ENCODE data around the gene AGPAT2. TPM values are rescaled to one million over a fixed set of nuclear protein-coding genes. Genes with fewer than 3 reads are reported as not detected.

Gene AGPAT2
- polyA plus RNA-seq, 2 donors: 90.7 to 100 TPM

GRCh38 chr9:136685216-136685615 is 2.0 kb downstream of the AGPAT2 start:
- Histone ChIP-seq H3K27me3 (ENCODE audit: control insufficient read depth in 1 of 2, insufficient read depth in 2 of 2, low read length in 2 of 2) (no peaks in the 10 kb centered on the region), H3K4me1 (ENCODE audit: control insufficient read depth in 2 of 2, insufficient read depth in 2 of 2, low read length in 1 of 2) (peaks cover 11 to 25% of the 10 kb centered on the region in 2 donors), H3K27ac (ENCODE audit: low read depth in 2 of 2, low read length in 1 of 2) (no peak overlapping the region), H3K36me3 (ENCODE audit: control insufficient read depth in 2 of 2, insufficient read depth in 2 of 2, low read length in 1 of 2) (peaks cover 0 to 6% of the 10 kb centered on the region in 2 donors), H3K9me3 (ENCODE audit: control insufficient read depth in 2 of 2, insufficient read depth in 1 of 2, low read depth in 1 of 2, low read length in 1 of 2) (no peaks in the 10 kb centered on the region), H3K4me3 (ENCODE audit: low read depth in 1 of 2, low read length in 2 of 2) (no peak overlapping the region)
- 72 to 86% methylated on average over 7 of the region's 7 CpGs for WGBS, 2 donors

- no peaks in the 10 kb centered on the region for H3K27me3 ChIP-seq (ENCODE audit: control insufficient read depth in 1 of 2, insufficient read depth in 2 of 2, low read length in 2 of 2)
- H3K36me3 ChIP-seq (ENCODE audit: control insufficient read depth in 2 of 2, insufficient read depth in 2 of 2, low read length in 1 of 2): peaks cover 0 to 6% of the 10 kb centered on the region in 2 donors
- H3K27ac ChIP-seq (ENCODE audit: low read depth in 2 of 2, low read length in 1 of 2): no peak overlapping the region
- H3K9me3 ChIP-seq (ENCODE audit: control insufficient read depth in 2 of 2, insufficient read depth in 1 of 2, low read depth in 1 of 2, low read length in 1 of 2): no peaks in the 10 kb centered on the region
- WGBS, 2 donors: 85 to 91% methylated on average over 15 of the region's 15 CpGs
- no peak overlapping the region for H3K4me3 ChIP-seq (ENCODE audit: low read depth in 1 of 2, low read length in 2 of 2)
- peaks cover 11 to 22% of the 10 kb centered on the region in 2 donors for H3K4me1 ChIP-seq (ENCODE audit: control insufficient read depth in 2 of 2, insufficient read depth in 2 of 2, low read length in 1 of 2)
Observed at GRCh38 chr9:136684799-136685198, 2.5 kb downstream of the AGPAT2 start.

GRCh38 chr9:136684339-136684738 is 2.9 kb downstream of the AGPAT2 start:
- Histone ChIP-seq H3K9me3 (ENCODE audit: control insufficient read depth in 2 of 2, insufficient read depth in 1 of 2, low read depth in 1 of 2, low read length in 1 of 2) (no peaks in the 10 kb centered on the region), H3K27me3 (ENCODE audit: control insufficient read depth in 1 of 2, insufficient read depth in 2 of 2, low read length in 2 of 2) (no peaks in the 10 kb centered on the region), H3K27ac (ENCODE audit: low read depth in 2 of 2, low read length in 1 of 2) (no peak overlapping the region), H3K36me3 (ENCODE audit: control insufficient read depth in 2 of 2, insufficient read depth in 2 of 2, low read length in 1 of 2) (peaks cover 0 to 6% of the 10 kb centered on the region in 2 donors), H3K4me1 (ENCODE audit: control insufficient read depth in 2 of 2, insufficient read depth in 2 of 2, low read length in 1 of 2) (peaks cover 11 to 21% of the 10 kb centered on the region in 2 donors), H3K4me3 (ENCODE audit: low read depth in 1 of 2, low read length in 2 of 2) (no peak overlapping the region)
- 84 to 89% methylated on average over 15 of the region's 15 CpGs for WGBS, 2 donors

- H3K4me1 ChIP-seq (ENCODE audit: control insufficient read depth in 2 of 2, insufficient read depth in 2 of 2, low read length in 1 of 2): peaks cover 13 to 20% of the 10 kb centered on the region in 2 donors
- H3K36me3 ChIP-seq (ENCODE audit: control insufficient read depth in 2 of 2, insufficient read depth in 2 of 2, low read length in 1 of 2): peaks cover 0 to 6% of the 10 kb centered on the region in 2 donors
- 90 to 93% methylated on average over 14 of the region's 14 CpGs for WGBS, 2 donors
- no peak overlapping the region for H3K4me3 ChIP-seq (ENCODE audit: low read depth in 1 of 2, low read length in 2 of 2)
- no peaks in the 10 kb centered on the region for H3K9me3 ChIP-seq (ENCODE audit: control insufficient read depth in 2 of 2, insufficient read depth in 1 of 2, low read depth in 1 of 2, low read length in 1 of 2)
- H3K27me3 ChIP-seq (ENCODE audit: control insufficient read depth in 1 of 2, insufficient read depth in 2 of 2, low read length in 2 of 2): no peaks in the 10 kb centered on the region
- H3K27ac ChIP-seq (ENCODE audit: low read depth in 2 of 2, low read length in 1 of 2): no peak overlapping the region
Observed at GRCh38 chr9:136683755-136684154, 3.5 kb downstream of the AGPAT2 start.

GRCh38 chr9:136683173-136683745 is 4.0 kb downstream of the AGPAT2 start:
- H3K36me3 ChIP-seq (ENCODE audit: control insufficient read depth in 2 of 2, insufficient read depth in 2 of 2, low read length in 1 of 2): peaks cover 0 to 6% of the 10 kb centered on the region in 2 donors

GRCh38 chr9:136682710-136683109 is 4.5 kb downstream of the AGPAT2 start:
- peaks cover 0 to 6% of the 10 kb centered on the region in 2 donors for H3K36me3 ChIP-seq (ENCODE audit: control insufficient read depth in 2 of 2, insufficient read depth in 2 of 2, low read length in 1 of 2)
- no peaks in the 10 kb centered on the region for H3K27me3 ChIP-seq (ENCODE audit: control insufficient read depth in 1 of 2, insufficient read depth in 2 of 2, low read length in 2 of 2)
- no peak overlapping the region for H3K4me3 ChIP-seq (ENCODE audit: low read depth in 1 of 2, low read length in 2 of 2)
- no peak overlapping the region for H3K27ac ChIP-seq (ENCODE audit: low read depth in 2 of 2, low read length in 1 of 2)
- H3K9me3 ChIP-seq (ENCODE audit: control insufficient read depth in 2 of 2, insufficient read depth in 1 of 2, low read depth in 1 of 2, low read length in 1 of 2): no peaks in the 10 kb centered on the region
- 85 to 89% methylated on average over 9 to 10 of the region's 10 CpGs for WGBS, 2 donors
- H3K4me1 ChIP-seq (ENCODE audit: control insufficient read depth in 2 of 2, insufficient read depth in 2 of 2, low read length in 1 of 2): peaks cover 11 to 14% of the 10 kb centered on the region in 2 donors

More at GRCh38 chr9:136683173-136683745, 4.0 kb downstream of the AGPAT2 start:
- Histone ChIP-seq H3K27me3 (ENCODE audit: control insufficient read depth in 1 of 2, insufficient read depth in 2 of 2, low read length in 2 of 2) (no peaks in the 10 kb centered on the region), H3K27ac (ENCODE audit: low read depth in 2 of 2, low read length in 1 of 2) (no peak overlapping the region), H3K9me3 (ENCODE audit: control insufficient read depth in 2 of 2, insufficient read depth in 1 of 2, low read depth in 1 of 2, low read length in 1 of 2) (no peaks in the 10 kb centered on the region), H3K4me3 (ENCODE audit: low read depth in 1 of 2, low read length in 2 of 2) (no peak overlapping the region), H3K4me1 (ENCODE audit: control insufficient read depth in 2 of 2, insufficient read depth in 2 of 2, low read length in 1 of 2) (peaks cover 13 to 17% of the 10 kb centered on the region in 2 donors)
- 87 to 92% methylated on average over 16 of the region's 16 CpGs for WGBS, 2 donors

- H3K27ac ChIP-seq (ENCODE audit: low read depth in 2 of 2, low read length in 1 of 2): no peak overlapping the region
- WGBS, 2 donors: 88 to 90% methylated on average over 19 to 20 of the region's 20 CpGs
Observed at GRCh38 chr9:136681945-136682699, 5.1 kb downstream of the AGPAT2 start.

GRCh38 chr9:136681029-136681428 is 6.2 kb downstream of the AGPAT2 start:
- Histone ChIP-seq H3K36me3 (ENCODE audit: control insufficient read depth in 2 of 2, insufficient read depth in 2 of 2, low read length in 1 of 2) (peaks cover 0 to 15% of the 10 kb centered on the region in 2 donors), H3K4me1 (ENCODE audit: control insufficient read depth in 2 of 2, insufficient read depth in 2 of 2, low read length in 1 of 2) (peaks cover 8 to 9% of the 10 kb centered on the region in 2 donors)
- WGBS, 2 donors: 92 to 95% methylated on average over 17 of the region's 17 CpGs

More at GRCh38 chr9:136681945-136682699, 5.1 kb downstream of the AGPAT2 start:
- Histone ChIP-seq H3K4me3 (ENCODE audit: low read depth in 1 of 2, low read length in 2 of 2) (no peak overlapping the region), H3K36me3 (ENCODE audit: control insufficient read depth in 2 of 2, insufficient read depth in 2 of 2, low read length in 1 of 2) (peaks cover 0 to 6% of the 10 kb centered on the region in 2 donors), H3K4me1 (ENCODE audit: control insufficient read depth in 2 of 2, insufficient read depth in 2 of 2, low read length in 1 of 2) (peaks cover 11 to 13% of the 10 kb centered on the region in 2 donors), H3K9me3 (ENCODE audit: control insufficient read depth in 2 of 2, insufficient read depth in 1 of 2, low read depth in 1 of 2, low read length in 1 of 2) (no peaks in the 10 kb centered on the region), H3K27me3 (ENCODE audit: control insufficient read depth in 1 of 2, insufficient read depth in 2 of 2, low read length in 2 of 2) (no peaks in the 10 kb centered on the region)

GRCh38 chr9:136679431-136679941 is 7.8 kb downstream of the AGPAT2 start:
- Histone ChIP-seq H3K27me3 (ENCODE audit: control insufficient read depth in 1 of 2, insufficient read depth in 2 of 2, low read length in 2 of 2) (no peaks in the 10 kb centered on the region), H3K9me3 (ENCODE audit: control insufficient read depth in 2 of 2, insufficient read depth in 1 of 2, low read depth in 1 of 2, low read length in 1 of 2) (no peaks in the 10 kb centered on the region), H3K27ac (ENCODE audit: low read depth in 2 of 2, low read length in 1 of 2) (no peak overlapping the region), H3K36me3 (ENCODE audit: control insufficient read depth in 2 of 2, insufficient read depth in 2 of 2, low read length in 1 of 2) (peaks cover 0 to 22% of the 10 kb centered on the region in 2 donors), H3K4me1 (ENCODE audit: control insufficient read depth in 2 of 2, insufficient read depth in 2 of 2, low read length in 1 of 2) (peaks cover 0 to 2% of the 10 kb centered on the region in 2 donors), H3K4me3 (ENCODE audit: low read depth in 1 of 2, low read length in 2 of 2) (no peak overlapping the region)
- whole genome bisulfite sequencing, 2 donors: 42 to 48% methylated on average over 22 of the region's 22 CpGs

More at GRCh38 chr9:136681029-136681428, 6.2 kb downstream of the AGPAT2 start:
- H3K9me3 ChIP-seq (ENCODE audit: control insufficient read depth in 2 of 2, insufficient read depth in 1 of 2, low read depth in 1 of 2, low read length in 1 of 2): no peaks in the 10 kb centered on the region
- H3K27ac ChIP-seq (ENCODE audit: low read depth in 2 of 2, low read length in 1 of 2): no peak overlapping the region
- H3K4me3 ChIP-seq (ENCODE audit: low read depth in 1 of 2, low read length in 2 of 2): no peak overlapping the region
- no peaks in the 10 kb centered on the region for H3K27me3 ChIP-seq (ENCODE audit: control insufficient read depth in 1 of 2, insufficient read depth in 2 of 2, low read length in 2 of 2)
